NCI-H510A (cell line): ENCODE data around the gene ARHGAP26.
A peak's percentile ranks its signal among the peaks of the same experiment; 100 is the strongest.
"Not testable (repeated sequence)": the region's sequence is repeated elsewhere in the genome, so short reads cannot be mapped to it uniquely, and the experiment has no call there.

Experiments used
- DNase-seq: peaks from one replicate; lab custom pipeline; 2025; lab: John Stamatoyannopoulos, UW

The ARHGAP26 gene

DNA sequence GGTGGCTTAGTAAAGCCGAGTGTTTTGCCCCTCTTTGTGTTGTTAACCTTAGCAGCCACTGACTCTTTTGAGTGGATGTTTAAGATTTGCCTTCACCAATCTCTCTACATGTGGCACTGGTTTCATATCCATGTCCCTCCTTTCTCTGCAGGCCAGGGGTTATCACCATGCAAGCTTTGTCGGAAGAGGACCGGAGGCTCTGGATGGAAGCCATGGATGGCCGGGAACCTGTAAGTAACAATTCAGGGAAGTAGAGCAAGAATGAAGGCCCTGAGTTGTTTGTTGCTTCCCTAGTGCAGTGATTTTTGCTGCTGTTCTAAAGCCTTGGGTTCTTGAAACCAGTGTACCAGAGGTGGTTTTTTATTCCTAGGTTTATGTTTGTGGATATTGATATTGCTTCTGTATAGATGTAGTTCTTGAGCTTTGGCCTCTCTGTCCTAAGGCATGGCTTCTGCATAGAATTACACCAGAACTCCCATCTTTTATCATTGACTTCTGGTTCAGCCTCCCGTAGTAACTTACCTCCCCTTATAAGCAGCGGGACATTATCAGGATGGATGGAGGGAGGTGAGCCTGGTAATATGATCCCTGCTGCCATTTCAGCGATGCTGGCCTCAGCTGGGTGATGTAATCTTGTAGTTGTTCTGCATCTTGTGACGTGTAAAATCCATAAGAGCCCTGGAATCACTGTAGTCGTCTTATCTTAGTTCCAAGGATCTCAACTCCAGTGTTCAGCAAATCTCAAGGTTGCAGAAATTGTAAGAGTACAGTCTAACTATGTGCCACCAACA, 161.9 kb downstream of the ARHGAP26 start:
- DNase-seq, result peak; percentile 10

DNA sequence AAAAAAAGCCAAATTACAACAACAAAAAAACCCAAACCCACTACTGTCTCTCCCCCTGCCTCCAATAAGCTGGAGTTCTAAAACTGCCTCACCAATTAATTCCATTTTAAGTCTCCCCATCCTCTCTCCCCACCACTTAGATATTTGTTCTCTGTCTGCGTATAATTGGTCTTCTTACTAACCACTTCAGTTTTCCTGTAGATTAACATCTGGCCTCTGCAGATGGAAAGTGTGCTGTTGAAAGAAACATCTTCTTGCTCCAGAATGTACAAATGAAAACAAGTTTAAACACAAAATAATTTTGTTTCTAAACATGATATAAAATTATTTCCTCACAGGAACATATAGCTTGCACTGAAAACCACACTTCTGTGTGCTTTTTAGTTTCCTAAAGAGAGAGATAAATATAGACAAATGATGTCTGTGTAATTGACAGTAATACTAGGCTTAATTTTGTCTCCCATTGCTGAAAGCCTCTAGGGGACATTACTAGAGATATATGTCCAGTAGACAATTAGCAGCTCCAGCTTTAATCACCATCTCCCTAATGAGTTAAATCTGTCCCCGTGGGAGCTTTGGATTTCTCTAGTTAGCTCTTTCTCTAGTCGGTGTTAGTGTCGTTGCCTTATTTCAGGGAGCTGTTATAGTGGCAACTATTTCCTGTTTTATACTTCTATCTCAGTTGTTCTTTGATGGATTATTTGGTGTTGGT, 164.0 kb downstream of the ARHGAP26 start:
- no peak for DNase-seq

DNA sequence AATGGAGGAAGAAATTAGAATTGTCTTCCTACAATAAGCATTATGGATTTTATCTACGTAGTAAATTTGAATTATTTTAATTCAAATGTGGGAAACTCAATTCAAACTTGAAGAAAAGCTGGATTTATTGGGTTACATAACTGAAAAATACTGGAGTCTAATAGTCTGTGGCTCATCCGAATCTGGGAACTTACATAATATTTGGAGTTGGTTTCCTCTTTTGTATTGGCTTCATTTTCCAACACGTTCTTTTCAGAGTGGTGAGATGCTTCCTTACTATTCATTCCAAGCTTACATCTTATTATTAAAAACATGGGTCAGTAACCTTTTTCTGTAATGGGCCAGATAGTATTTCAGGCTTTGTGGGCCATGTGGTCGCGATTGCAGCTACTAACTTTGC, 164.8 kb downstream of the ARHGAP26 start:
- no peak for DNase-seq

DNA sequence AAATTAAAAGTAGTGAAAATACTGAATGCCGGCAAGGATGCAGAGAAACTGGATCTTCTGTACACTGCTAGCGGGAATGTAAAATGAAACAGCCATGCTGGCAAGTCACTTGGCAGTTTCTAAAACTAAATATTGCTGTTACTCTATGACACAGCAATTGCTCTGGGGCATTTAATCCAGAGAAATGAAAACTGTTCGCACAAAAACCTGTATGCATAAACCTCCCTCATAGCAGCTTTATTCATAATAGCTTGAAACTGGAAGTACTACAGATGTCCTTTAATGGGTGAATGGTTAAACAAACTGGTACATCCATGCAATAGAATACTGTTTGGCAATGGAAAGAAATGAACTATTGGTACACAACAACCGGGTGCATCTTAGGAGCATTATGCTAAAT, 167.2 kb downstream of the ARHGAP26 start:
- no peak for DNase-seq

DNA sequence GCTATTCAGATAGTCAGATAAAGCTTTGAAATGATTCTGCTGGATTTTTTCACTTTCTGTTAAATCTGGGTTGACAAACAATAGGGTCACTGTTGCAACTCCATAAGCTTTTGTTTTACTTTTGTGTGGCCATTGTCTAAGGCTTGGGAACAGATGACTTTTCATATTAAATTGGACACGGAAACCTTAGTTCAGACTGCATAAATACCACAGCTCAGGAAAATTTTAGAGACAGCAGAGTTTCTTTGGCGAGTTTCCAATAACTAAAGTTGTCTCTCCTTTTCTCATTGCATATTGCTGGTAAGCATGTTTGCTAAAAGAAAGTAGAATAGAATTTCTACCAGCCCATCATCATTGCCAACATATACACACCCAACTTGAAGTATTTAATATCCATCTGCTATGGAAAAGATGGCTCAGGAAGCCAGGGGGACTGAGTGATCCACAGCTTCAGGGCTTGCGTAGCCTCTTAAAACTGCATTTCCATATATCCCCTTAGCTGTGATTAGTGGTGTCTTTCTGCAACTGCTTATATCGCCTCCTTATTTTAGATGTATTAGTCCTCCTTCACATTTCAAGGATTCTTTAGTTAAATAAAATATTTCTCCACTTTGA, 168.2 kb downstream of the ARHGAP26 start:
- DNase-seq, result no peak

DNA sequence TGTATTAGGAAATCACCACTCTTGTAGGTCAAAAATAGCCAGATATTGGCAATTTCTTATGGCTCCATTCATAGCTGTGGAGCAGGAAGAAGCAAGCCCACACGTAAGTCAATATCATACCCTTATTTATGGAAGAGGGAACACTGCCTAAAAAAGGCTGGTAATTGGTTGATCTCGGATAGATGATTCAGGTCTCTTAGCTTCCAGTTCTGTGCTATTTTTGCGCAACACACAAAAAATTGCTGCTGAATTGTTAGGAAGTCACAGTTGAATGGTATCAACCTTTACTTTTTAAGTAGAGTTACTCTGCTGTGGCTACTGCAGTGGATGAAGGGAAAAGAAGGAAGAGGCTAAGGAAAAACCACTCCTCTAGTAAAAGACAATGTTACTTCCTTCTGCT, 168.8 kb downstream of the ARHGAP26 start:
- DNase-seq, result no peak

DNA sequence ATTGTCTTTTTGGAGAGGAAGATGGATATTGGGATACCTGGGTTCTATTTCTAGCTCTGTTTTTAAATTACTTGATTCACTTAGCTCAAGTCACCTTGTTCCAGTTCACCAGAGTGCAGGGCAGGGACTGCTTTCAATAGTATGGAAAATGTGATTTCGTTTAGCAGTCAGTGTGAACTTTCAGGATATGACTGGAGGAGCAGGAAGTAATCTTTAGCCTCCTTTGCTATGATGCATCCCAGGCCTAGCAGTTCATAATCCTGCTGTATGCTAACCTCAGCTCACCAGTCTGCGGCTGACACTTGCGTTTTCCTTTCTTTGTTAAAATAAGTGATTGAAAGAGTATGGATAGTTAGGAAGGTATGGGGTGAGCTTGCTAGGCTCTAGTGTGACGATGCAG, 169.7 kb downstream of the ARHGAP26 start:
- no peak for DNase-seq

DNA sequence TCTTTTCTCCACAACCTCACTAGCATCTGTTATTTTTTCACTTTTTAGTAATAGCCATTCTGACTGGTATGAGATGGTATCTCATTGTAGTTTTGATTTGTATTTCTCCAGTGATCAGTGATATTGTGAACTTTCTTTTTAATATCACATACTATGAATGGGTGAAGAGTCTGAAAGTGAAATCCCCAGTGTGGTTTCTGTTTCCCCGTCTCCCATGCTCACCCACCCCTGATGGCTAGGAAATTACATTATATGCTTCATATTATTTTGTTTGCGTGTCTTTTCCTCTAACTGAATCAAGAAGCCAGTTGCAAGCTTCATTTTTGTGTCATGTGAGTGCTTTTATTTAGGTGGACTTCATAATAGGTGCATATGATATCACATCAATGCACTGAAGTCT, 171.1 kb downstream of the ARHGAP26 start:
- DNase-seq, result no peak

DNA sequence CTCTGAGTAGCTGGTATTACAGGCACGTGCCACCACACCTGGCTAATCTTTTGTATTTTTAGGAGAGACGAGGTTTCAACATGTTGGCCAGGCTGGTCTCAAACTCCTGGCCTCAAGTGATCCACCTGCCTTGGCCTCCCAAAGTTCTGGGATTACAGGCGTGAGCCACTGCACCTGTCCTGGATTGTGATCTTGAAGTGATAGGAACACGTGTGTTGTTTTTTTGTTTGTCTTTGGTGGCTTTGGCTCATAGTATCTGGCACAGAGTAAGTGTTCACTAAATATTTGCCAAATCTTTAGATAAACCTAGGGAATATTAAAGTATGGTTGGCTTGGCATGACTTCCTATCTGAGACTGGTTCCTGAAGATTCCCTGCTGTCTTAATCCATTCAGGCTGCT, 172.7 kb downstream of the ARHGAP26 start:
- no peak for DNase-seq

DNA sequence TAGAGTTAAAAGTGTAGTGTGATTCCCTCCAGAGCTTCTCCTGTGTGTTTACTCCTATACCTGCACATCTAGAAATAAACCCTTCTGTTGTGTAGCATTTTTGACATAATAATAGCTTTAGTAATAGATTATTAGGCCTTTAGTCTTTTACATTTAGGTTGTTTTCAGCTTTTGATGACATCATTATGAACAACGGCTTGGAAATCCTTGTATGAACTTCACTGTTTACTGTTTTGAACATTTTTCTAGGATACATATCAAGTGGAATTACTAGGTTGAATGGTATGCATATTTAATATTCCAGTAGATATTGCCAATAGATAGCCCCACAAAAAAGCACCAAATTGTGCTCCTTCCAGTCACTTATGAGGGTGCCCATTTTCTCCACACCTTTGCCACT, 174.0 kb downstream of the ARHGAP26 start:
- no peak for DNase-seq

DNA sequence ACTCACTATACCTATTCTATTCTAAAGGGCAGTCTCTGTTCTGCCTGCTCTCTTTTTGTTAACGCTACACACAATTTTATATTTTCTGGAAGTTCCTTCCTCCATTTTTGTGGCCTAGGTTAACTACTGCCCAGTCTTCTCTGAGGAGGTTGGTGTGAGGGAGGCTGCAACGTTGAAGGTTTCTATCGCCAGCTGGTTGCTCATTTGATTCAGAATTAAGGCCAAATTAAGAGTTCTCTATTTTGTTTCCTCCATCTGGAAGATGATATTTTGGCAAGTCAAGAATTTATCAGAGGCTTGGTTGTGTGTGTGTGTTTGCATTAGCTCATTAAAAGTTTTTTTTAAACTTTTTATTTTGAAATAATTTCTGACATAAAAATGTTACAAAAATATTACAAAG, 175.1 kb downstream of the ARHGAP26 start:
- DNase-seq, result no peak

DNA sequence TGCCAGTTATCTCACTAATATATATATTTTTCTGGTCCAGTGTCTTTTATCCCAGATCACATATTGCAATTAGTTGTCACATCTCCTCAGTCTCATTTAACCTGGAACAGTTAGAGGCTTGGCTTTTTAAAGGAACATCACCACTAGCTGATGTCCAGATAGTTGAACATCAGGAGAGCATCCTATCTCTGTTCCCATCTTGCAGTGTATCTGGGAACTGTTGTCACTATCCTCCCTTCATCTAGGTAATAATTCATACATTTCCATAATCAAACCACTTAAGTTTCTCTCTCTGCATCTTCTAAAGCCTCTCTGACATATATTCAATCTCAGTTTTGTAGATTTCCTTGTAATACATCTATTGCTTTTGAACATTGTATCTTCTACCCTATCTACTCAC, 175.7 kb downstream of the ARHGAP26 start:
- DNase-seq, result no peak

DNA sequence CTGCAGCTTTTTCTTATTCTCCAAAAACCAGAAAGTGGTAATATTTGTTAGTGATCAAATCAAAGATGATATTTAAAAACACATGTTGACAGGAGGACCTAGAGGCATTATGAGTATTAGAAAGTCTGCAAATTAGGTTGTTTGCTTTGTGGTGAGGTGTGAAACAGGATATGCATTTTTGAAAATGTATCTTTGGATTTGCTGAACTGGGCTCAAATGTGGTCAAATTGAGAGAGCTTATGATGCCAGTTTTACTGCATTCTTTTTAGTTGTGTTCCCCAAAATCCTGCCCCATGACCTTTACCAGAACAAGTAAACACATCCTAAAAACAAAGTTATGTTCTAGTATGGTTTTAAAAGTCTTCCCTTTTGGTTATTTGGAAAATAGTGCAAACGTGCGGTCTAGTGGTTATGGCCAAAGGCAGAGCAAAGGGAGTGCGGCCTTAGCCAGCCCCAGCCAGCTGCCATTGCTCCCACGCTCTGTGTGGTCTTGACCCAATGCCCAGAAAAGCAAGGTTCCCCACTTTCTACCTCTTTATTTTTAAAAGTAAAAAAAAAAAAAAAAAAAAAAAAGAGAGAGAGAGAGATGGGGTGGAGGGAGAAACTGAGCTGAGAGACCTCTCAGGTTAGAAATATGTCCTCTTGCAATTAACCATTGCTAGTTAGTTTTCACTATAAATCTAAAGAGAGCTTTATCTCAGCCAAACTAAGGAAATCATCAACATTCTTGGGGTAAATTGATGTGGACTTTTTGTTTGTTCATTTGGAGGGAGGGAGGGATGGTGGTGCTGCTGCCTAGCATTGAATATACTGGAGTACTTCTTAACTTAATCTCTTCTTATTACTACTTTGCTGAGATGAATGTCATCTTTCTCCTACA, 176.6 kb downstream of the ARHGAP26 start:
- no peak for DNase-seq

DNA sequence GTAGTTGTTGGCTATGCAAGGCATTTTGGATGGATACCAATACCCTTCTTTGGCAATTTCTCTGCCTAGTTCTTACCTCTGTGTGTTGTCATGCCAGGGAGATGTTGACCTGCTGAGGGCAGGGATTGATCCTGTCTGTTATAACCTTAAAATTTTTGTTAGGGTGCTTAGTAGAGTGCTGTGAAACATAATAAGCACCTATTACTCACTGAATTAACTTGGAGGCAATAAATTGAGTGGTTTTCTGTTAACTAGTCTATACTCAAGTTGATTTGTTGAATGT, 177.2 kb downstream of the ARHGAP26 start:
- no peak for DNase-seq

DNA sequence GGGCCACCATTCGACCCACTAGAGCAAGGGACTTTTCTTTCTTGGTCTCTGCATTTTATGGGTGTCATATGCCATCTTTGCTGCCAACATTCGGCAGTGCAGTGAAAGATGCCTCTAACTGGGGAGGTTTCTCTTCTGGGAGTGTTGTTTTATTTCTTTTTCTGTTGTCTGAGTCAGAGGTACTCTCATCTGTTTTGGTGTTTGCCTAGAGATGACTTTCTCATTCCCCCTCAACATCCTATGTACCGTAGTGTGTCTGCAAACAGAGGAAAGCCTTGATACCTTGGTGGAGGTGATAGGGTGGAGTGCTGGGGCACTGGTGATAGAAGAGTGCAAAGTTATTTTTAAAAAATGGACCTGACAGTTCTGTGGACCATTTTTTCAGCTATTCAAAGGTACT, 182.1 kb downstream of the ARHGAP26 start:
- DNase-seq, result no peak

DNA sequence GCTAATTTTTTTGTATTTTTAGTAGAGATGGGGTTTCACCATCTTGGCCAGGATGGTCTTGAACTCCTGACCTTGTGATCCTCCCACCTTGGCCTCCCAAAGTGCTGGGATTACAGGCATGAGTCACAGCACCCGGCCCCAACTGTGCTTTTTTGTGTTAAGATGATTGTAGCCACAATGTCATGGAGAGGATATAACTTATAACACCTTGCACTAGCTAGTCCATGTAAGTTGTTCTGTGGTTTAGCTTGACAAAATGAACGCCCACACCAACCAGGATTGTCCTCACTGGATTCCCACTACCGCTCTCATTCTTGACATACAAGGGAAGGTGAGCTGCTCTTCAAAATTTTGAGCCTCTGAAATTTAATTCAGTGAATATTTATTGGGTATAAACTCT, 182.7 kb downstream of the ARHGAP26 start:
- DNase-seq, result not testable (repeated sequence)

DNA sequence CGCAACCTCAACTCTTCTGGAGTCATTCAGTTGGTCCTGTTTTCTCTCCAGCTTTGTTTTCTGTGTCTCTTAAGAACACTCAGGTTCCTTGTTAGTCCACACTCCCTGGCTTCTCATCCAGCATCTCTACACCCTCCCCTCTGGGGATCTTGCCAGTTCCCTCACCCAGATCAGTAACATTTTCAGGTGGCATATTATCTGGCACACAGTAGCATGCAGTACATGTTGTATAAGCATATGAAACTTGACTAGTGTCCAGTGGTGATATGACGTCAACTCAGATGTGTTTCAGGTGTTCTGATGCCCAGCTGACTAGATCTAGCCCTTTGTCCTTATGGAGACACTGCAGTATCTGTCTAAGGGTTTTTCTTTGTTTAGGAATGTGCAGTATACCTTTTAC, 184.3 kb downstream of the ARHGAP26 start:
- DNase-seq, result no peak

DNA sequence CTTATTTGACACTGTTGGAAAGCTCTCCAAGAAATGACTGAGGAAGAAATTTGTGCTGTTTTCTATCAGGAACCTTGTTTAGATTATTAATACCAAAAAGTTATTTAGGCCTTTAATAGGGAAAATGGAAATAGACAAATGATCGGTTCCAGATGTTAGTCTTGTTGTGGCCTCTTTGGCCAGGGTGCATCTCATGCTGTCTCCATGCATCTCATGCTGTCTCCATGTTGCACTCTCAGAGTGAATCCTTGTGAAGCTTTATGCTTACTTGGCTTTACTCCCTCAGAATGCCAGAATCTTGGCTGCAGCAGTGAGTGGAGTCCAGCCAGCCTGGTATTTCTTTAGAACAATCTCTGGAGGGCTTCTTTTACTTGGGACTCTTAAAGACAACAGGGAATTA, 185.5 kb downstream of the ARHGAP26 start:
- DNase-seq, result no peak

DNA sequence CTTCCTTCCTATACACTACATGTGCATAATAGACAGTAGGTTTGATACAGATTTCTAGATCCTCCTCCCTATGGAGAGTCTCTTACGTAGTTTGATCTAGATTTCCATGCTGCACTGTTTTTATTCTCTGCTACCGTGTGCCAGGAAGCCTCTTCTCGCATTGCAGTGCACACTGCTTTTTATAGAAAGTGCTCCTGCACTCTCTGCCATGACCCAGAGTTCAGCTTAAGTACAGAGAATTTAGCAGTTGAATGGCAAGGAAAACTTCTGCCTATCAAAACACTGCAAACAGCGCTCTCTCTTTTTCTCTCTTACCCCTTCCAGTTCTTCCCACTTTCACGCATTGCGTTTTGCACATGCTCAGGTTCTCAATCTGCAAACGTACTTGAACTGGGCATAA, 187.4 kb downstream of the ARHGAP26 start:
- DNase-seq, result no peak

DNA sequence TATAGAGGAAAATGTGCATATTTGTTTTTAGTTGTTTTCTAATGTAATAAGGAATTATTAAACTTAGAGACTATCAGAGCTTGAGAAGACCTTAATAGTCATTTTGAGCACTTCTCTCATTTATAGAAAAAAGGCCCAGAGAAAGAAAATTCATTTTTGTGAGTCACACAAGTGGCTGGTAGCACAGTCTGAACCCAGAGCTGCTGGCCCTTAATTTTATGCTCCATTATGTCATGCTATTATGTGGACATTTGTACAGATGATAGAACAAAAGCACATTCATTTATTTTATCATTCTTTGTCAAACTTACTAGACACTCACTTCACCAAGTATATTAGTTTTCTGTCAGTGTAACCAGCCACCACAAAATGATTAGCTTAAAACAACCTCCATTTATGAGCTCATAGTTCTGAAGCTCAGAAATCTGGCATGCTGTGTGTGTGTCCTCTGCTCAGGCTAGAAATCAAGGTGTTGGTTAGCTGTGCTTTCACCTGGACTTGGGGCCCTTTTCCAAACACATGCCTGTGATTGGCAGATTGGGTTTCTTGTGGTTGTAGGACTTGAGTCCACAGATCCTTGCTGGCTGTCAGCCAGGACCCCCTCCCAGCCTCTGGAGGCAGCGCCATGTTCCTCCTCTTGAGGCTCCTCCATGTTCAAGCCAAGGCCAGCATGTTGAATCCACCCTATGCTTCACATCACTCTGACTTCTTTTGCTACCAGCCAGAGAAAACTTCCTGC, 188.9 kb downstream of the ARHGAP26 start:
- no peak for DNase-seq

DNA sequence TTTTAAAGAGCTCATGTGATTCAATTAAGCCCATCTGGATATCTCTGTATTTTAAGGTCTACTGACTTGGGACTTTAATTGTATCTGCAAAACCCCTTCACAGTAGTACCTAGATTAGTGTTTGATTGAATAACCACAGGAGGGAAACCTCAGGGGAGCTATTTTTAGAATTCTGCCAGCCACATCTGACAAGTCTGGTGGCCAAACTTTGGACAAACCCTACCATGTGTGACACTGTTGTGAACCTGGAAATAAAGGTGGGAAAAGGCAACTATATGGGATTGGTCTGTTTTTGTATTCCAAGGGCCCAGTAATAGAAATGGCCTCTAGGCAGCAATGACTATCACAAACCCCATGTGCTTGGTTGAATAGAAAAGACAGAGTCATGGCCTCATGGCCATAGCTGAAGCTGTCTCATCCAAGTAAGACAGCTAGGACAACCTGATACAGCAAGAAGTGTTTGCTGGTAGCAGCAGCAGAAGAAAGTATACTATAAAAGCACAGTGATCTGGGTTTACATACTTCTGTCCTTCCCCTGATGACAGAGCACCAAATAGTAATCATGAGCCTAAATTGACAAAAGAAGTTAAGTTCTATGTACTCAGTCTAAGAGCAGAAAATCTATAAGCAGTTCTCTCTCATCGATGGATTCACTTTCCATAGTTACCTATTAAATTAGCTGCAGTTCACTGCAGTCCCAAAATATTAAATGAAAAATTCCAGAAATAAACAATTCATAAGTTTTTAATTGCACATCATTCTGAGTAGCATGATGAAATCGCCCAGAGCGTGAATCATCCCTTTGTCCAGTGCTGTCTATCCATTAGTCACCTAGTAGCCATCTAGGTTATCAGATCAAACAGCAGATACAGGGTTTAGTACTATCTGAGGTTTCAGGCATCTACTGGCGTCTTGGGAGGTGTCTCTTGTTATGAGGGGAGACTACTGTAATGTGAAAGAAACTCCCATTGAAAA, 189.8 kb downstream of the ARHGAP26 start:
- no peak for DNase-seq
